Endothelial cell (in vitro differentiated cells): Measurements from ENCODE around the gene HPD. TPM values are rescaled to one million over a fixed set of nuclear protein-coding genes. Genes with fewer than 3 reads are reported as not detected.
A peak's percentile ranks its signal among the peaks of the same experiment; 100 is the strongest.

Experiments used
- DNase-seq: peaks from one replicate; pipeline ENCODE4 v3.0.0; 2021; ENCODE audit warnings: low spot score
- H3K27ac Mint-ChIP-seq: one replicate; pipeline ENCODE4 v1.8.0; 2021; ENCODE audit warnings: mixed read lengths, inconsistent platforms; ENCODE audit not compliant: unreplicated experiment
- H3K27me3 Mint-ChIP-seq: one replicate; pipeline ENCODE4 v1.8.0; 2021; ENCODE audit warnings: mild to moderate bottlenecking, moderate library complexity, mixed read lengths, inconsistent platforms; ENCODE audit not compliant: unreplicated experiment
- H3K36me3 Mint-ChIP-seq: one replicate; pipeline ENCODE4 v1.8.0; 2021; ENCODE audit warnings: mild to moderate bottlenecking, low read depth, mixed read lengths, inconsistent platforms; ENCODE audit not compliant: unreplicated experiment
- H3K4me1 Mint-ChIP-seq: one replicate; pipeline ENCODE4 v1.8.0; 2021; ENCODE audit warnings: mild to moderate bottlenecking, mixed read lengths, inconsistent platforms; ENCODE audit not compliant: unreplicated experiment
- H3K4me3 Mint-ChIP-seq: one replicate; pipeline ENCODE4 v1.8.0; 2021; ENCODE audit warnings: mild to moderate bottlenecking, mixed read lengths, inconsistent platforms; ENCODE audit not compliant: unreplicated experiment
- H3K9me3 Mint-ChIP-seq: one replicate; pipeline ENCODE4 v1.8.0; 2021; ENCODE audit warnings: mixed read lengths, inconsistent platforms; ENCODE audit not compliant: unreplicated experiment
- CTCF ChIP-seq: fragments of 200-600 bp; sonication (generic); IDR thresholded peaks from one replicate; pipeline ENCODE4 v1.5.0; 2021; ENCODE audit warnings: antibody characterized with exemption; ENCODE audit not compliant: unreplicated experiment
- total RNA-seq: library from RNA; stranded (reverse); fragmentation: NEBNext Ultra II Directional; extraction: Animal tissue kit (Norgen Biotek cat#: 25700); gene quantifications from one replicate; pipeline ENCODE4 v1.2.1, GENCODE V29; 2021; ENCODE audit not compliant: unreplicated experiment

HPD gene
- total RNA-seq, 1 donor from 2014 or later, result not detected

- peak overlapping the region; percentile 42 for H3K27ac Mint-ChIP-seq
- TF ChIP-seq CTCF, result no peak
- no peak for DNase-seq
These were observed 39.3 kb downstream of the HPD start for GRCh38 chr12:121819212-121819949.

GRCh38 chr12:121817648-121818043 lies 41.0 kb downstream of the HPD start:
- no peak for TF ChIP-seq CTCF
- H3K27me3 Mint-ChIP-seq, result peaks cover 5% of the 10 kb centered on the region
- peaks cover 33% of the 10 kb centered on the region for H3K36me3 Mint-ChIP-seq
- DNase-seq, result no peak
- no peak overlapping the region for H3K4me3 Mint-ChIP-seq
- peaks cover 11% of the 10 kb centered on the region for H3K4me1 Mint-ChIP-seq
- no peaks in the 10 kb centered on the region for H3K9me3 Mint-ChIP-seq
- no peak overlapping the region for H3K27ac Mint-ChIP-seq

More at GRCh38 chr12:121819212-121819949, 39.3 kb downstream of the HPD start:
- Mint-ChIP-seq H3K36me3 (peaks cover 25% of the 10 kb centered on the region), H3K27me3 (peaks cover 3% of the 10 kb centered on the region), H3K4me3 (no peak overlapping the region), H3K9me3 (no peaks in the 10 kb centered on the region), H3K4me1 (no peaks in the 10 kb centered on the region)

GRCh38 chr12:121816925-121817647 lies 41.6 kb downstream of the HPD start:
- TF ChIP-seq CTCF, result no peak
- H3K4me3 Mint-ChIP-seq, result no peak overlapping the region
- H3K9me3 Mint-ChIP-seq, result no peaks in the 10 kb centered on the region
- peaks cover 5% of the 10 kb centered on the region for H3K27me3 Mint-ChIP-seq
- peaks cover 13% of the 10 kb centered on the region for H3K4me1 Mint-ChIP-seq
- no peak for DNase-seq
- H3K36me3 Mint-ChIP-seq, result peaks cover 33% of the 10 kb centered on the region
- H3K27ac Mint-ChIP-seq, result no peak overlapping the region

- DNase-seq, result no peak
- peaks cover 17% of the 10 kb centered on the region for H3K4me1 Mint-ChIP-seq
- peaks cover 29% of the 10 kb centered on the region for H3K36me3 Mint-ChIP-seq
- H3K9me3 Mint-ChIP-seq, result no peaks in the 10 kb centered on the region
- H3K4me3 Mint-ChIP-seq, result no peak overlapping the region
- TF ChIP-seq CTCF, result no peak
- H3K27ac Mint-ChIP-seq, result no peak overlapping the region
- H3K27me3 Mint-ChIP-seq, result peaks cover 5% of the 10 kb centered on the region
These were observed 43.4 kb downstream of the HPD start for GRCh38 chr12:121815263-121815662.
